Measurements from ENCODE around the gene TRAPPC2B. TPM values are rescaled to one million over a fixed set of nuclear protein-coding genes. Genes with fewer than 3 reads are reported as not detected.
A peak's percentile ranks its signal among the peaks of the same experiment; 100 is the strongest.

The TRAPPC2B gene
- total RNA-seq, 1 donor from 2014 or later = 12.3 TPM

DNA sequence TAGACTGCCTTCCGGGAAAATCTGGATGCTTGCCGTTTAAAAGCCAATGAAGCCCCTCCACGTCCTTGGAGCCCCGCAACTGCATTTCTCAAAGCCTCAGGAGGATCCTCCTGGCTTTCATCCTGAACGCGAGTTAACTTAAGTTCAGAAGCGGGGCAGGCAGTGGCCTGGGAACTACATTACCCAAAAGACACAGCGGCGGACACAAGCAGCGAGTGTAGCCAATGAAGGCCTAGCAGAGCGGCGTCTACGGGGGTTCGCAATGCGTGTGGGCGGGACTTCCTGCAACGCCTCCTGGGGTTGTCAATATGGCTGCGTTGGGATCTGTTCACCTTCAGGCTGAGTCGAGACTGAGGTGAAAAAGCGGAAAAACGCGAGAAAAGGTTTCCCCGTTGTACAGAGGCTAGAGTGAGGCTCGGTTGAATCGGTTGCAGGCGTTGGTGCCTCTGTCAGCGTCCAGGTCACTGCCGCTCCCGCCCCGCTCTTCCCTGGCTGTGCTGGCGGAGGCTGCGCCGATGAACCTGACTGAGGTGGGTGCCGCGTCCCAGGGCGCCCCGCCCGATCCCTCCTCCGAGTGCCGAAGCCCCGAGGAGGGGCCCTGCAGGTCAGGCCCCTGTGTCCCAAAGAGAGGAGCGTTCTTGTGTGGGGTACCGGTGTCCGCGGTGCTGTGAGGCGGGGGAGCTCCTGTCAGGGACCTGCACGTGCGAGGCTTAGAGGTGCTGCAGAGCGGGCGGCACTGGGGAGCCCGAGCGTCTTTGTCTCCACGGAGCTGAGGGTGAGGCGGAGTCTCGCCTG is 47.7 kb downstream of the TRAPPC2B start, which contains the start of gene ZNF17:
TSS of gene ZNF17 (plus strand) at position 285 of the 795 bp plus-strand sequence. CDS start 2,455 bp downstream, outside the sequence.
- Mint-ChIP-seq H3K4me1 (ENCODE audit: unreplicated experiment) (peaks cover 14% of the 10 kb centered on the region), H3K36me3 (peaks cover 18% of the 10 kb centered on the region), H3K4me3 (peak within 1 kb of the TSS; percentile 93), H3K27ac (peak within 1 kb of the TSS; percentile 66), H3K27me3 (no peaks in the 10 kb centered on the region), H3K9me3 (peaks cover 10% of the 10 kb centered on the region)
- TF ChIP-seq, protein P1, sequence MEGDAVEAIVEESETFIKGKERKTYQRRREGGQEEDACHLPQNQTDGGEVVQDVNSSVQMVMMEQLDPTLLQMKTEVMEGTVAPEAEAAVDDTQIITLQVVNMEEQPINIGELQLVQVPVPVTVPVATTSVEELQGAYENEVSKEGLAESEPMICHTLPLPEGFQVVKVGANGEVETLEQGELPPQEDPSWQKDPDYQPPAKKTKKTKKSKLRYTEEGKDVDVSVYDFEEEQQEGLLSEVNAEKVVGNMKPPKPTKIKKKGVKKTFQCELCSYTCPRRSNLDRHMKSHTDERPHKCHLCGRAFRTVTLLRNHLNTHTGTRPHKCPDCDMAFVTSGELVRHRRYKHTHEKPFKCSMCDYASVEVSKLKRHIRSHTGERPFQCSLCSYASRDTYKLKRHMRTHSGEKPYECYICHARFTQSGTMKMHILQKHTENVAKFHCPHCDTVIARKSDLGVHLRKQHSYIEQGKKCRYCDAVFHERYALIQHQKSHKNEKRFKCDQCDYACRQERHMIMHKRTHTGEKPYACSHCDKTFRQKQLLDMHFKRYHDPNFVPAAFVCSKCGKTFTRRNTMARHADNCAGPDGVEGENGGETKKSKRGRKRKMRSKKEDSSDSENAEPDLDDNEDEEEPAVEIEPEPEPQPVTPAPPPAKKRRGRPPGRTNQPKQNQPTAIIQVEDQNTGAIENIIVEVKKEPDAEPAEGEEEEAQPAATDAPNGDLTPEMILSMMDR (conservative IDR thresholded peaks at IDR 0.05) = no peak
- peak; percentile 89 for DNase-seq (ENCODE audit: extremely low spot score, unreplicated experiment)

Other genes starting within 250 kb of the TRAPPC2B start
- not detected in 2 replicates for gene USP29, start 243.6 kb upstream of the TRAPPC2B start, total RNA-seq (ENCODE audit: low replicate concordance)
- not detected in 2 replicates for gene ZIM3, start 218.3 kb upstream of the TRAPPC2B start, total RNA-seq (ENCODE audit: low replicate concordance)
- not detected in 2 replicates for gene DUXA, start 196.1 kb upstream of the TRAPPC2B start, total RNA-seq (ENCODE audit: low replicate concordance)
- 37.0 and 42.5 TPM in 2 replicates for gene ZNF264, start 172.1 kb upstream of the TRAPPC2B start, total RNA-seq (ENCODE audit: low replicate concordance)
- 0.34 and 0.55 TPM in 2 replicates for gene AURKC, start 132.5 kb upstream of the TRAPPC2B start, total RNA-seq (ENCODE audit: low replicate concordance)
- gene ZNF805, start 122.9 kb upstream of the TRAPPC2B start, total RNA-seq (ENCODE audit: low replicate concordance) = 16.8 and 16.9 TPM in 2 replicates
- 58.4 and 66.1 TPM in 2 replicates for gene ZNF460, start 83.1 kb upstream of the TRAPPC2B start, total RNA-seq (ENCODE audit: low replicate concordance)
- gene ZNF543, start 43.1 kb upstream of the TRAPPC2B start, total RNA-seq (ENCODE audit: low replicate concordance) = 8.3 and 9.8 TPM in 2 replicates
- gene ZNF304, start 12.3 kb upstream of the TRAPPC2B start, total RNA-seq (ENCODE audit: low replicate concordance) = 12.1 and 12.2 TPM in 2 replicates
- gene ZNF547, start within 50 bp of the TRAPPC2B start, total RNA-seq (ENCODE audit: low replicate concordance) = 3.9 and 4.9 TPM in 2 replicates
- 23.9 and 28.2 TPM in 2 replicates for gene ZNF548, start 26.3 kb downstream of the TRAPPC2B start, total RNA-seq (ENCODE audit: low replicate concordance)
- gene ZNF17, start 47.6 kb downstream of the TRAPPC2B start, total RNA-seq (ENCODE audit: low replicate concordance) = 13.3 and 13.9 TPM in 2 replicates
- 17.5 and 26.6 TPM in 2 replicates for gene ZNF749, start 71.8 kb downstream of the TRAPPC2B start, total RNA-seq (ENCODE audit: low replicate concordance)
- gene VN1R1, start 93.6 kb downstream of the TRAPPC2B start, total RNA-seq (ENCODE audit: low replicate concordance) = 0.94 and 1.6 TPM in 2 replicates
- 16.6 and 18.0 TPM in 2 replicates for gene ZNF772, start 114.0 kb downstream of the TRAPPC2B start, total RNA-seq (ENCODE audit: low replicate concordance)
- gene ZNF419, start 124.2 kb downstream of the TRAPPC2B start, total RNA-seq (ENCODE audit: low replicate concordance) = 15.4 and 18.4 TPM in 2 replicates
- gene ZNF773, start 136.4 kb downstream of the TRAPPC2B start, total RNA-seq (ENCODE audit: low replicate concordance) = 9.6 and 9.8 TPM in 2 replicates
- 8.5 and 9.2 TPM in 2 replicates for gene ZNF549, start 163.8 kb downstream of the TRAPPC2B start, total RNA-seq (ENCODE audit: low replicate concordance)
- gene ZNF550, start 196.3 kb downstream of the TRAPPC2B start, total RNA-seq (ENCODE audit: low replicate concordance) = 15.9 and 18.7 TPM in 2 replicates
- 9.1 and 10.3 TPM in 2 replicates for gene ZNF416, start 215.4 kb downstream of the TRAPPC2B start, total RNA-seq (ENCODE audit: low replicate concordance)
- gene ZIK1, start 220.6 kb downstream of the TRAPPC2B start, total RNA-seq (ENCODE audit: low replicate concordance) = 11.5 and 17.6 TPM in 2 replicates
- gene ZNF530, start 236.3 kb downstream of the TRAPPC2B start, total RNA-seq (ENCODE audit: low replicate concordance) = 4.8 and 4.9 TPM in 2 replicates

Measured in type B pancreatic cell (in vitro differentiated cells).